Fibroblast of skin of left quadriceps (primary cell): Measurements from ENCODE around the gene NCKAP5.

Experiments used
- DNase-seq, 2 experiments: peaks; one replicate each; pipeline ENCODE4 v3.0.0-alpha.2; 2013; ENCODE audit warnings: low read depth in 2 of 2

The NCKAP5 gene

GRCh38 chr2:133574186-133574585 lies 5.9 kb upstream of the NCKAP5 start:
- DNase-seq = no peak

- DNase-seq = no peak
These were observed 5.4 kb upstream of the NCKAP5 start for GRCh38 chr2:133573491-133574162.

DNA sequence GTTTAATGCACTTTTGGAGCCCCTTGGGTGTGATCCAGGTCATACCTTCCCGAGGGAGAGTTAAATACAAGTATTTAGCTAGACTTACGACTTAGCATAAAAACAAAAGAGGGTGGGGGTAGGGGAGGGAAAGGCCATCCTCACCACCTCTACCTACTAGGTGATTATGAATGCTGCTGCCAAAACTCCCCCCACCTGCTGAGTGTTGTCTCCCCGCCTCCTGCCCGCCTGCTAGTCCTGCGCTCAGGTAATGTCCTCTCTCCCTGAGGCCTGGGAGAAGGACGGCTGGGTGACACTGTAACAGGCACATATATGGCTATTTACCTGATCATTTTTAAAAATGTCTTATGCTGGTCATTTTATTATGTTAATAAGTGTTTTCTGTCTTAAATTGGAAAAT lies 3.0 kb upstream of the NCKAP5 start:
- DNase-seq = no peak

DNA sequence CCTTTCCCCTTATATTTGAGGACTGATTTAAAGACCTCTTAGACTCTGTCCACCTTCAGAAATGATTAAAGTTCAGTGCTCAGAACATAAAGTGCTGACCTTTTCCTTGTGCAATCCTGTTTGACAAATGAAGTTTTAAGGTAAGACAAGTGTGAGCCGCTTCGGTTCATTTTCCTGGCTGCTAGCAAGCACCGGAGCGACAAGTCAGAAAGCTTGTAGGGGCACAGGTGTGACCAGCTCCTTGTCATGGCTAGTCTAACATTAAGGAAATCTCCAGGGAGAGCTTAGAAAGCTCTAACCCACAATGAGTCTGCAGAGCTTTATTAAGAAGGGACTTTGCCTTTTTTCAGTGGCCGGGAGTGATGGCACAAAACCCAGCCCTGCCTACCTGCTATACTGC lies 2.3 kb upstream of the NCKAP5 start:
- DNase-seq = no peak

DNA sequence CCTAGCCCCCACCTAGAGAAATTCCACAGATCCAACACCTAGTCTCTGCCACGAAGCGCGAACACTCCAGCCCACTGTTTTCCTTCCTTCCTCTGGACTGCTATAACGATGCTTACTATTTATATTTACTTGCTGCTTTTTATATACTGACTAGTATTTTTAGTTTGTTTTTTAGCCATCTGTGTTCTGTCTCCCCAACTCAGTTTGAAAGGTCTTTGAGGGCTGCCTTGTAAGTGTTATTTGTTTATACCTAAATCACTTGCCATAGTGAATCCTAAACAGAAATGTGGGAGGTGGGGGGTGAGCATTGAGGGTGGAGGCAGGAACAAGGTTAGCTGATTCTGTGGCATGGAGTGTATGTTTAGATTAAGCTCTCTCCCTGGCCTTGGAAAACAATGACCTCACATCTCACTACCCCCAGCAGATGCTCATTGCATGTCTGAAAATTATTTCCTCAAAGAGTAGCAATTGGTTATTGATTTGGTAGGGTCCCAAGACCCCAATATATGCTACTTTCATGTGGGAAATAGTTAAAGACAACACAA lies 1.1 kb upstream of the NCKAP5 start:
- no peak for DNase-seq

DNA sequence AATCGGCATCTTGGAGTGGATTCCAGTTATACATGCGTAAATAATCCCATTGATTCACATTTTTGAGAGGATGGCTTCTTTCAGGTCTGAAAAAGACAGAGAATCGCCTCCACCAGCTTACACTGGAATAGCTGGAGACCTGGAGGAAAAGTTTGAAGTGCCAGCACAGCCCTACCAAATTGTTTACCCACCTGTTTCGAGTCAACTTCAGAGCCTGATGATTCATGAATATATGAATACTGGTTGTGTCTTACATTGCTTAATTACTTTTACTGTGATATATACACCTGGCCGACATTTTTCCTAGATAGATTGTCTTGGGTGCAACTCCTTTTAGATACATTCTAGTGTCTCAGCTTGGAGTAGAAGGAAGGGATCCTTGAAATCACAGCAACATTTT lies 335 bp upstream of the NCKAP5 start:
- no peak for DNase-seq

- DNase-seq = no peak
These were observed 5.7 kb downstream of the NCKAP5 start for GRCh38 chr2:133562558-133562957.

DNA sequence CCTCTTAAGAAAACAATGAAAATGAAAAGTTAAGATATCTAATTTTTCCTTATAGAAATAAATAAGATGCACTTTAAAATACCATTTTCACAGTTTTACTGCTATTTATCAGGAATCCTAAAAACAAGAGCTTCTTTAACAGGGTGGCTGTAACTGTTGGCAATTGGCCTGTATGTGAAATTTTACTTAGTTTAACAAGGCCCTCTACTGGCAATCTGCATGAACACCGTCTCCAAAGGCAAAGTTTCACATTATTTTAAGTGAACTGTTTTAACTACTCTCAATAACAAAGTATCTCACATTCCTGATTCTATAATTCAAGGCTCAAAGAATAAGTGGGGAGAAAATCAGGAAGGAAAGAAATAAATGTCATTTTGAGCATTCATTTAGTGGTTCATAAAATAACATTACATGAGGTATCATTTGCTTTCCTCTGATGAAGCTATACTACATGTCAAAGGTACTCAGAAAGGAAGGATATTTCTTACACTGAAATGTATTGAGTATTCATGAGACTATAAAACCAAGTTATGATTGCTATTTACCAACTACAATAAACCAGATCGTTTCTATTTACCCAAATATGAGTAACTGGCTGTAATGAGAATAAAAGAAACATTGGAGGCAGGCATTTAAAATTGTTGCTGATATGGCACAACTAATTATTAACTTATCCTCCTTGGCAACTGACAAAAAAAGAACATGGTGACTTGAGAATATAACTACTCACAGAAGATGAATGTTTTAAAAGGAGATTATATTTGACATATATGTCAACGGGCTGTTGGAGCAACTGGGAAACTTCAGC lies 7.0 kb downstream of the NCKAP5 start:
- peak; percentile 46 to 51 for DNase-seq

- DNase-seq = no peak
These were observed 10.6 kb downstream of the NCKAP5 start for GRCh38 chr2:133557614-133558013.

- DNase-seq = no peak
These were observed 14.3 kb downstream of the NCKAP5 start for GRCh38 chr2:133553838-133554408.

DNA sequence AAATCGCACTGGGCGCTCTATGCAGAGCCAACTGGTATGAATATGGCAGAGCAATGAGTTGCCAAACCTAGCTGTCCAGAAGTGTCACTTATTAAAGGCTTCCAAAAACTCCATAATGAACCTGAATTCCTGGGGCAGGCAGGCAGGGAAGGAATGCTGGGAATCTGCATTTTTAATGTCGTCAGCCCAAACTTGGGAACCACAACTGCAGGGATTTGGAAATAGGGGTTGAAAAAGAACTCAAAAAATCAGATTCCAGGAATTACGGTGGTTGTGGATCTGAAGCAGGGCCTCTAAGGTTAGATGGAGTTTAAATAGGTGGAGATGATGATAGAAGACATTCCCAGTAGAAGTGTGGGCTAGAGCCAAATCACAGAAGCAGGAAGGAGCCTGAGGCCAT lies 15.0 kb downstream of the NCKAP5 start:
- no peak for DNase-seq

- no peak for DNase-seq
These were observed 15.4 kb downstream of the NCKAP5 start for GRCh38 chr2:133552821-133553220.

DNA sequence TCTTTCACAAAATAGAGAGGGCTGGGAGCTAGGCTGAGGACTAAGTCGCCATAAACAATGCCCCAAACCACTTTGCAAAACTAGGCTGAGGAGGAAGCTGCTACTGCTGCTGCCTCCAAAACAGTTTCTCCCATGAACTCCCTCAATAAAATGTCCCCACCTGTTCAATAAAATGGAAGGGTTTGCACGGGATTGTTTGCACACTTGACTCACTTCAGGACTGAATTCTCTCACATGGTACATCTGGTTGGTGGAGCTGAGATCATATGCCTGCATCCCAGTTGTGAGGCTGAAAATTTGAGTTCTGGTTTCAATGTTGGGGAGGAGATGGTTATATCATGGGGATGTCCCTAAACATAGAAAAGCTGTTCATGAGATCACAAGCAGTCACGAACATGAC lies 26.5 kb downstream of the NCKAP5 start:
- no peak for DNase-seq

- DNase-seq = no peak
These were observed 26.9 kb downstream of the NCKAP5 start for GRCh38 chr2:133541376-133541775.

- no peak for DNase-seq
These were observed 35.3 kb downstream of the NCKAP5 start for GRCh38 chr2:133532919-133533318.

DNA sequence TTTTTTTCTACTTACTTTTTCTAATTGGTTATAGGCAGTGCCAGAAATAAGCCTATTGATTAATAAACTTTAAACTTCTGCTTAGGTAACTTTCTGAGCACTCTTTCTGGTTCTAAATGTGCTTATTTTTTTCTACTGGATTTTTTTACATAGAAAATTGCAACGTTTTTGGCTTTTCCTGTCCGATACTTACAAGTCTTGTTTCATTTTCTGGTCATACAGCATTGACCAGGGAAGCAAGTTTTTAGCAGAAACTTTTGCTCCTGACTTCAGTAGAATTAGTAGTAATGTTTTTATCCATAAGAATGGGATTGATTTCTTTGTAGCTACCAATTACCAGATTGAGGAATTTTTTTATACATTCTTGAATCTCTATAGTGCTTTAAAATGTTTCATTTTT lies 36.9 kb downstream of the NCKAP5 start:
- DNase-seq = no peak

DNA sequence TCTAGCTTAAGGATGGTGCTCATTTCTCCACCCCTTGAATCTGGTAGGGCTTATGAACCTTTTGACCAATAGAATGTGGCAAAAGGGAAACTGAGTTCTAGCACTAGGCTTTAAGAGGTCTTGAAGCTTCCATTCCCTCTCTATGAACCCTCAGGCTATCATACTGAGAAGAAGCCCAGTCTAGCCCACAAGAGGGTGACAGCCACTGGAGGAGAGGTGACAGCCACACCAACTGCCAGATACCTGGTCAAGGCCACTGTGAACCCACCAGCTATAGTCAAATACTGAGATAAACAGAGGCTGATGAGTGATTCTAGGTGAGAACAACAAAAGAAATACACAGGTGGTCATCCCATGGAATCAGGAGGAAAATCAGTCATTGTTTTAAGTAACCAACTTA lies 37.6 kb downstream of the NCKAP5 start:
- DNase-seq = no peak

- DNase-seq = no peak
These were observed 41.5 kb downstream of the NCKAP5 start for GRCh38 chr2:133526530-133527300.

DNA sequence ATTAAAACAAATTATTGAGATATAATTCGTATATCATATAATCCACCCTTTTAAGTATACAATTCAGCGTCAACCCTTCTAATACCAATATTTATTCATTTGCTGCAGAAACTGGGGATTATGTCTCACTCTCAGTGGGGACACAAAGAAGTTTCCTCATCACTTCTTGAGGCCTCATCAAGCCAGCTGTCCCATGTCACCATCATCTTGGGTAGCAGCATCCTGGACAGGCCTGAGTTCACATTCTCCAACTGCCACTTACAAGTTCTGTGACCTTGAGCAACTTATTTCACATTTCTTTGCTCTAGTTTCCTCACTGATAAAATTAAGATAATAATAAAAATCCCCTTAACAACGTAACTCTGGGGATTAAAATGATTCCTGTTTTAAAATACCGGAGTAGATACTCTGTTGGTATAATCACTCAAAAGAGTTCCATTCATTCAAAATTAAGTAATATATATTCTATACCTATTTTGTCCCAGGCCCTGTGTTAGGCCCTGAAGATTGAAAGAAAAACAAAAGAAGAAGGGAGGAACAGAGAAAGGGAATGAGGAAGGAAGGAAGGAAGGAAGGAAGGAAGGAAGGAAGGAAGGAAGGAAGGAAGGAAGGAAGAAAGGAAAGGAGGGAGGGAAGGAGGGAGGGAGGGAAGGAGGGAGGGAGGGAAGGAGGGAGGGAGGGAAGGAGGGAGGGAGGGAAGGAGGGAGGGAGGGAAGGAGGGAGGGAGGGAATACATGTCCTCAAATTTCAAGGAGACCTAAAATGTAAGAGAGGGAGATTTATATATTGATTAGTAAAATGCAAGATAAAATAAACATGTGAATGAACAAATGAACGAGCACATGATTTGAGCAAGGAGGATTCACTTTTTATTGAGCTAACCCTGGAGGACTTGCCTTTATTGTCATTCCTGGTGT lies 42.4 kb downstream of the NCKAP5 start:
- no peak for DNase-seq

DNA sequence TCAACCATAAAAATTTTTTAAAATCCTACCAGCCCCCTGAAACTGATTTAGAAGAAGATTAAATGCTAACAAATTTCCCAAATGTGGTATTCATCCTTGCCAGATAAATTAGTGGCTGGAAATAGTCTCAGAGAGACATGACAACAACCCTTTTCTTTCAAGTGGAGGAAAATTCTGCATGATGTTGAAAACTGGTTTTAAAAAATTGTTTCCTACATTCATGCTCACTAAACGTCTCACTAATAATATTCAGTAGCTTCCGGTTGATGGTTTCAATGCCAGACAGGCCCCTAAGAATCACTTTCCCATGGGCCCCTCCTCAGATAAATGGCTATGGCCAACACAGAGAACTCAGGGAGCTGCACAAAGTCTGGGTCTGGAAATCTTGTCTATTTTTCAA lies 43.2 kb downstream of the NCKAP5 start:
- DNase-seq = no peak

GRCh38 chr2:133523406-133523805 lies 44.9 kb downstream of the NCKAP5 start:
- DNase-seq = no peak
